NCI-H2196 treated with DMSO at 0.1 percent for 48 hours (cell line): Measurements from ENCODE around the gene U2SURP.
"Not testable (repeated sequence)": the region's sequence is repeated elsewhere in the genome, so short reads cannot be mapped to it uniquely, and the experiment has no call there.

ENCODE experiments used
- DNase-seq: peaks from one replicate; lab custom pipeline; 2025; ENCODE audit not compliant: unreplicated experiment; lab: John Stamatoyannopoulos, UW

U2SURP gene

DNA sequence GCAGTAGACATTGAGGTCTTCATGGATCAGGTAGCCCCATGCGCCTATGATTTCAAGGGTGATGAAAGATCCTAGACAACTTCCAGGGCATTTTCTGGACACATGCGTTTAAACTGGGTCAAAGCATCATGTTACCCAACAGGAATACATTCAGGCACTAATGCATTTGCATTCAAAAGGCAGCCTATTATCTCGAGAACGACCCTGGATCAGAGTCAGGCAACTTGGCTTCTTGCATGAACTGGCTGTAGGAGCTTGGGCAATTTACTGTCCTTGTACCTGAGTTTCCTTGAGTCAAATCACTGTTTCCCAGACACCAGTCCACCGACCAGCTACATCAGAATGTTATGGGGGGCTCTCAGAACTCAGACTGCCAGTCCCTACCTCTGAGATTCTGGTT is 66.7 kb downstream of the U2SURP start:
- DNase-seq, result no peak

DNA sequence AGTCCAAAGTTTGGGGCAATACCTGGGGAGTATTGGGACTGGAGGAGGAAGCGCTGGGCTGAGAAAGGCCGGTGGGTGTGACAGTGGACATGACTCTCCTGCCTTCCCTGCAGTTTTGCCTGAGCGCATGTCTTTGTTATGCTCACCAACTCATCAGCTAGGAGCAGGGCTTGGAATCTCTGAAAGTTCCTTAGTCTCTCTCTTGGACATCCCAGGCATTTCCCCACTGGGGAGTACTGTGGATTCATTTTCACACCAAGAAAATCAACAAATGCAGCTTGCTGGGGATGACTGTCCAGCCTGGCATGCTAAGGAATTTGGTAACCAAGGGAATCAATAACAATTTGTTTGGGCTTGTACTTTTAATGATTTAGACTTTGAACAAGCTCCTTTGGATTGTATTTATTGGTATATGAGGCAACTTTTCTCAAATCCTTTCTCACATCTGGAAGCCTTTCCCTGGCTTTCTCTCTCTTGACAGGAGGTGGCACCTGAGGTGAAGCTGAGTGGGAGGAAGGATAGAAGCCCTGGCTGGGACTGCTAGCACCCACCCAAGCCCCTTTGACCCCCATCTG is 69.7 kb downstream of the U2SURP start:
- no peak for DNase-seq

DNA sequence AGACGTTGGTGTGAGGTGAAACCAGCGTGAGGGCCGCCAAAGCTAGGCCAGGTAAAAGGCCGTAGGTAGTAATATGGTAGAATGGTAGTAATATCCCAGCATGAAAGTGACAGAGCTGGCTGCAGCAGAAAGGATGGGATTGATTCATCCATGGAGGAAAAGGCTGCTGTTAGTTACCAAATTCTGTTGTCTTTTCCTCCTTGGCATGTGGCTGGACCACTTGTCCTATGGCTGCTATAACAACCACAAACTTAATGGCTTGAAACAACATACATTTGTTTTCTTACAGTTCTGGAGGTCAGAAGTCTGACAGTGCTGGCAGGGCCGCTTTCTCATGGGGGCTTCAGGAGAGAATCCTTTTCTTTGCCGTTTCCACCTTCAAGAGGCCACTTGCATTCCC is 70.4 kb downstream of the U2SURP start:
- DNase-seq, result no peak

DNA sequence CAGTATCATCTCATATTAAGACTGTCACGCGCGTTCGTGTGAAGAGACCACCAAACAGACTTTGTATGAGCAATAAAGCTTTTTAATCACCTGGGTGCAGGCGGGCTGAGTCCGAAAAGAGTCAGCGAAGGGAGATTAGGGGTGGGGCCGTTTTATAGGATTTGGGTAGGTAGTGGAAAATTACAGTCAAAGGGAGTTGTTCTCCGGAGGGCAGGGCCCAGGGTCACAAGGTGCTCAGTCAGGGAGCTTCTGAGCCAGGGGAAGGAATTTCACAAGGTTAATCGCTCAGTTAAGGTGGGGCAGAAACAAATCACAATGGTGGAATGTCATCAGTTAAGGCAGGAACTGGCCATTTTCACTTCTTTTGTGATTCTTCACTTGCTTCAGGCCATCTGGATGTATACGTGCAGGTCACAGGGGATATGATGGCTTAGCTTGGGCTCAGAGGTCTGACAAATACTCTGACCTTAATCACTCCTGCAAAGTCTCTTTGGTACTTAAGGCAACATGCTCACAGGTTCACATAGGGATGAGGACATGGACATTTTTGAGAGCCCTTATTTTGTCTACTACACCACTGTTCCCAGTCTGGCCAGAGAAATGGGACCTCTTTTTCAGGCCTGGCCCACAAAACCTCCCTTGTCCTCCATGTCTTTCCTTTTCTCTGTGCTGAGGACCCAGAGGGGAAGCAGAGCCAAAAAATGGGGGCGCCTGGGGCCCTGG is 71.1 kb downstream of the U2SURP start:
- not testable (repeated sequence) for DNase-seq

DNA sequence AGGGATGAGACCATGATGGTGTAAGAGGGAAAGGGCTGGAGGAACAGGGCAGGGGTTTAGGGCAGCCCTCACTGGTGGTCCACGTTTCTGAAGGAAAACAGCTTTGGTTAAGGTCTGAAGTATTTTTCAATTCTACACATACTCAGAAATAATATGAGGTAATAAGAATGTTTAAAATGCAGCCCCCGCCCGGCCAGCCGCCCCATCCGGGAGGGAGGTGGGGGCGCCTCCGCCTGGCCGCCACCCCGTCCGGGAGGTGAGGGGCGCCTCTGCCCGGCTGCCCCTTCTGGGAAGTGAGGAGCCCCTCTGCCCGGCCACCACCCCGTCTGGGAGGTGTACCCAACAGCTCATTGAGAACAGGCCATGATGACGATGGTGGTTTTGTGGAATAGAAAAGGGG is 72.2 kb downstream of the U2SURP start:
- not testable (repeated sequence) for DNase-seq

DNA sequence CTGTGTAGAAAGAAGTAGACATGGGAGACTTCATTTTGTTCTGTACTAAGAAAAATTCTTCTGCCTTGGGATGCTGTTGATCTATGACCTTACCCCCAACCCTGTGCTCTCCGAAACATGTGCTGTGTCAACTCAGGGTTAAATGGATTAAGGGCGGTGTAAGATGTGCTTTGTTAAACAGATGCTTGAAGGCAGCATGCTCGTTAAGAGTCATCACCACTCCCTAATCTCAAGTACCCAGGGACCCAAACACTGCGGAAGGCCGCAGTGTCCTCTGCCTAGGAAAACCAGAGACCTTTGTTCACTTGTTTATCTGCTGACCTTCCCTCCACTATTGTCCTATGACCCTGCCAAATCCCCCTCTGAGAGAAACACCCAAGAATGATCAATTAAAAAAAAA is 72.6 kb downstream of the U2SURP start:
- DNase-seq, result not testable (repeated sequence)

DNA sequence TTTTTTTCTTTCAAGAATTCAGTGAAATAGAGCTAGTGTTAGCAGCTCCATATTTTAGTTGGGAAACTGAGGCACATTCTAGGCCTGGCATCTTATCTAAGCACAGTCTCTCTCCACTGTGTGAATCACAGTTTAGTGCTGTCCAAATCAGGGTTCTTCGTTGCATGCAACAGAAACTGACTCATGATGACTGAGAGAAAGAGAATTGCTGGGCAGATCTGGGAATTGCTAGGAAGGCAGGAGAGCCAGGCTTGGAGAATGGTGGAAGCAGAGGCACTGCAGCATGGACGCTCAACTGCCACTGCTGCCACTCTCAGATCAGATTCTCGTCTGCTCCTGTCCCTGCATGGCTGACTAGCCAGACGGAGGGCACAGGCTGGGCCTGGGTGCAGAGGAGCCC is 77.5 kb downstream of the U2SURP start:
- DNase-seq, result no peak

DNA sequence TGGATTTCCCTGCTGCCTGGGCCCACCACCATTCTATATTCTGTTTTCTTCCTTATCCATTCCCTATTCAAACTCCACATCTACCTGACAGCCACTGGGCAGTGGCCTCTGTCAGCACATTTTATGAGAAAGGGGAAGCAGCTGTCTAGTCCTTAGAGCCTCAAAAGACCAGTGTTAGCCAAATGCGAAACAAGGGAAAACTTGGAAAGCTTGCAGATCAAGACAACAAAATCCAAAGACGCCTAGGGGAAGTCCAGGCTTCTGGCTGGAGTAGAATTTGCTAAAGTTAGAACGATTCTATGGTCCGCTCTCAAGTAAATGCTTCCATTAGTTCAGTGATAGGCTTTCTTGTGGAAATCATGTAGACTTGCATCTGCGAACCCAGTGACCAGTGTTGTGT is 78.8 kb downstream of the U2SURP start:
- DNase-seq, result no peak

DNA sequence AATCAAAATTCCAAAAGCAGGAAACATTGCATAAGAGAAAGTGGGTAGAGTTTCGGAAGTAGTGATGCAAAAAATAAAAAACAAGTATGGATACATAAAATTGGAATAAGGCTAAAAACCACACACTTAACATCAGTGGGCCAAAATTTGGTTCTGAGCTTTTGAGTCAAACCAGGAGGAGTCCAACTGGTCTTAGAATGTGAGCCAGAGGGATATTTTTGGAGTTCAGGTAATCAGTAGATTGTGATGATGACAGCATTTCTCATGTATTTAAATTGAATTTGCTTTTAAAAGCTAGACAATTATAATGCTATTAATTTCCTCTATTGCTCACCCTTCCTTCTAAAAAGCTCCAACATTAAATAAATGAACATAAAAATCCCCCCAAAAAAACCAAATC is 80.0 kb downstream of the U2SURP start:
- DNase-seq, result no peak

DNA sequence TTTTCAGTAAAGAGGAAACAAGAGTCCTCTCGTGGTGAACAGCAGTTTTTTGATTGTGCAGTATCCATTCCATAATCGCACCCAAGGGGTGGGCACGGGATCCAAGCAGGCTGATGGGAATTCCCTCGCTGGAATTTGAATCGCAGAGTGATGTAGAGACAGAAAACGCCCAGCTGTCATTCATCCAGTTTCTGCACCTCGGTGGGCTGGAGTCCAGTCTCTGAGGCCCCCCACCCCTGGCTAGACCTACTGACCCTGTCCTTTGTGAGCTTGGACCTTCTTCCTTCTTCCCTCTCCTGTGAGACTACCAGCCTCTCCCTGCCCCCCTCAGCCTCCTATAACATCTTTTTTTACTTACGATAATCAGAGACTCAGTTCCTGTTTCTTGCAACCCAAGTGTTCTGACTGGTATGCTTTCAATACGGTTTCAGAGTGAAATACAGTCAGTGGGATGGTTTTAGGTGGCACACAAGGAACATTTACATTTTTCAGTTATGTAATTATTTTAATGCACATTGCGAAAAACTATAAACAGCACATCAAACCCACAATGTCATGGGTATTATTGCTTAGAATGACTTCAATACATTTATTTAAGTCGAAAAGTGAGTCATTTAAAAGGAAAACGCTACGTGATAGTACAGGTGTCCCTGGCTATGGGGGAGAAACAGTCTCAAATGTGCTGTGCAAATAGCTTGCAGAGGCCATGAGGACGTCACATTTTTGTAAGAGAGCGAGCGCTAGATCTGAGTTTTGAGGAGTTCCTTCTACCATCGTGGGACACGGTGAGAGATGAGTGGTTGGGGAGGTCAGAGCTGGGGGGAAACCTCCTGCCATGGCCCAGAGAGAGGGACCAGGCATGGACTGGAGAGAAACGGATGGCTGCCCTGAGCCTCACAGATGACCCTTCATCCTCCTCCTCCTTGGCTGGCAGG is 80.7 kb downstream of the U2SURP start:
- DNase-seq, result no peak

DNA sequence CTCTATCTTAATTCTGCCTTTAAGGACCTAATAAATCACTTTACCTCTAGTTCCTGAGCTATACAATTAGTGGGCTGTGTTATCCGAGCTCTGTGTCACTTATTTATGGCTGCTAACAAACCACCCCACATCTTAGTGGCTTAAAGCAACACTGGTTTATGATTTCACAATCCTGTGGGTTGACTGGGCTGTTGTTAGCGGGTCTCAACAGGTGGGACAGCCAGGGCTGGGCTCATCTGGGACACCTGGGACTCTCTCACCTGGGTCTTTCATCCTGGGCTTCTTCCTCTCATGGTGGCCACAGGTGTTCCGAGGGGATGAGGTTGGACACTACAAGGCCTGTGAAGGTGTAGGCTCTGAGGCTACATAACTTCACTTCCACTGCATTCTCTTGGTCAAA is 82.4 kb downstream of the U2SURP start:
- no peak for DNase-seq

DNA sequence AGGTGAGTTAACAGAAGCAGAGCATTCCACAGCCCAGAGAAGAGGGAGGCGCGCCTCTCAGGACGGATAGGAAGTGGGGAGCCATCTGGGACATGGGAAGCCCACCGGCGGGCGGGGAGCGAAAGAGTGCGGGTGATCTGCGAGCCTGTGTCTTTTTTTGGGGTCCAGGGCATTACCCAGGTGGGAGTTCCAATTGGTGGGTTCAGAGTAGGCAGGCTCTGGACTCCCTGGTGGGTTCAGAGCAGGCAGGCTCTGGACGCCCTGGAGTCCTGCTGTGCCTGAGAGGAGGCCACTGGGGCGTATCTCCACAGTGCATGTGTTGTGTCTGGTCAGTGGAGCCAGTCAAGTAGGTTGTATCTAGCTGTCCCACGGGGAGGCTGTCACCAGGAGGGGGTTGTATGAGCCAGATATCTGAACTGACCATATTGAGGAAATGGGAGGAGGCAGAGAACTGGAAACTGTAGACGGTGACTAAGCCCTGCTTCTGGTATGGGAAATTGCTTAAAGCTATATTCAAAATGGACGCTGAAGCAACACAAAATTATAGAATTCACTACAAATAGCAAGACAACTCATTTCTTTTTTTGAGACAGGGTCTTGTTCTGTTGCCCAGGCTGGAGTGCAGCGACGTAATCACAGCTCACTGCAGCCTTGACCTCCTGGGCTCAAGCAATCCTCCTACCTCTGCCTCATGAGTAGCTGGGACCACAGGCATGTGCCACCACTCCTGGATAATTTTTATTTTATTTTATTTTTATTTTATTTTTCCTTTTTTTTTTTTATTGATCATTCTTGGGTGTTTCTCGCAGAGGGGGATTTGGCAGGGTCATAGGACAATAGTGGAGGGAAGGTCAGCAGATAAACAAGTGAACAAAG is 83.7 kb downstream of the U2SURP start:
- no peak for DNase-seq

DNA sequence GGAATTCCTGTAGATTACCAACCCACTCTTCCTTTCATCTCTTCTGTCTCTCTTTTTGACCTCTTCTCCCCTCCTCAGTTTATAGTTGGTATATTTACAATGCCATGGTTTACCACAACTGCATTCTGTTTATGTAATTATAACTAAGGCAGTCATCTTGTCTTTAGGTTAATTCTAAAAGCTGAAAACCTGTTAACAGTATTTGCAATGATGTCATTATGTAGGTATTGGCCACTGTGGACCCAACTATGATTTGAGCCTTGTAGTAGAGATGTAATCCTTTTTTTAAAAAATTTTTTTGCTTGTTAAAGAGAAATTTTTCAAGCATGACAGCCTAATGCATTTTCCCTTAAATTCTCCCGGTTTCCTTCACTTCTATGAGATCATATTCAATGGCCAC is 87.5 kb downstream of the U2SURP start:
- no peak for DNase-seq

DNA sequence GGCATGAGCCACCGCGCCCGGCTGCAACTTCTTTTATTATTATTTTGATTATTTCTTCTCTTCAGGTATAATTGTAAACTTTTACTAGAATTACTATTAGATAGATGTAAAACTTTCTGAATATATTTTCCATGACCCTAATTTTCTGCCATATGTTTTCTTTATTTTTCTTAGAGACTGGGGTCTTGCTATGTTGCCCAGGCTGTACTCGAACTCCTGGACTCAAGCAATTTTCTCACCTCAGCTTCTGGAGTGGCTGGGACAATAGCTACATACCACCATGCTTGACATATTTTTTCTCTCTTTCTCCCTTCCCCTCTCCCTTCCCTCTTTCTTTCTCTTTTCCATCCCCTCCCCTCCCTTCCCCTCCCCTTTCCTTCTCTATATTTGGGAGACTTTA is 88.6 kb downstream of the U2SURP start:
- no peak for DNase-seq

DNA sequence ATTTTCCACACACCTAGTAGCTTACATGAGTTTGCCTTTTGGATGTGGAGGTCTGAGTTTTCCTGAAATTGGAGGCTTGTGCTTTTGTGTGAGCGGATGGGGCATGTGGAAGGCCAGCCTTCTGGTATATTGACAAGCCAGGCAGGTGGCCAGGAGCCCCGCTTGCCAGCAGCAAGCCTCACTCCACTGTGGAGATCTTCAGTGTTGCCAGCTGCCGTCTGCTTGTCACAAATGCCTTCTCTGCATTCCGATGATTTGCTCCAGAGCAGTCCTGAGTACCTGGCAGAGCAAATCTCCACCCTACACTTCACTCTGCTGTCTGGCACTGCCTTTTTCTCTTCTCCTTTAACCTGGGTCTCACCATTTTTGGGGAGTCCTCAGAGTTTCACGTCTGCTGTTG is 89.1 kb downstream of the U2SURP start:
- no peak for DNase-seq

DNA sequence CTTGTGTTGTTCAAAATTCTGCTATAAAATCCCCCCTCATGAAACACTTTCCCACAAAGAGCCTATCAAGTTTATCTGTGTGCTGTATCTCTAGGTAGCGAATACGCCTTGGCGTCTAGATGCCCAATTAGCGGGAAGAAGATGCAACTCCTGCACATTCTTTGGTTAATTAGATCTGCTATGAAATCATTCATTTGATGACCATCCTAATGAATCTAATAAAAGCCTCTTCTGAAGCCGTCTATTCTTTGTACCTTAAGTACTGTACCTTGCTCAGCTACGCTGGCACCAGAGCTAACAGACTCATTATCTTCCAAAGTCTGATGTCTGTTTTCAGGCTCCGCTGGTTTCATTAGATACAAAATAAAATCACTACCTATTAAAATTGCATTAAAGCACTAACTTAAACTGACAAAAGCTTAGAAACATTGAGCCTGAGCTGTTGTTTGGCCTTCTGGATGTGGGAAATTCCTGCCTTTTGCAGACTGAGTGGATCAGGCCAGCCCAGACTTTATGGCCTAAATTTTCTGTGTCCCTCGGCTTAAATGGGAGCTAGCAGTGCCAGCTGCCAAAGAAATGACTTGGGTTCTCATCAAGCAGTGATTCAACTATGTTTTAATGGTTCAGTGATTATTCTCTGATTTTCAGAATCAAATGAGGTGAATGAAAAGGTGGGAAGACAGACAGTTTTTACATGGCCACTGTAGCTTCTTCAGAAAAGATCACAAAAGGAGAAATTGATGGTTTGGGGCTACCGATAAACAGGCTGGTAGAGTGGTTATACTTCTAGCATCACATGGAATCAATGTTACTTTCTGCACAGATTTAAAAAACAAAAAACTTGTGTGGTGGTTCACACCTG is 89.8 kb downstream of the U2SURP start:
- no peak for DNase-seq

DNA sequence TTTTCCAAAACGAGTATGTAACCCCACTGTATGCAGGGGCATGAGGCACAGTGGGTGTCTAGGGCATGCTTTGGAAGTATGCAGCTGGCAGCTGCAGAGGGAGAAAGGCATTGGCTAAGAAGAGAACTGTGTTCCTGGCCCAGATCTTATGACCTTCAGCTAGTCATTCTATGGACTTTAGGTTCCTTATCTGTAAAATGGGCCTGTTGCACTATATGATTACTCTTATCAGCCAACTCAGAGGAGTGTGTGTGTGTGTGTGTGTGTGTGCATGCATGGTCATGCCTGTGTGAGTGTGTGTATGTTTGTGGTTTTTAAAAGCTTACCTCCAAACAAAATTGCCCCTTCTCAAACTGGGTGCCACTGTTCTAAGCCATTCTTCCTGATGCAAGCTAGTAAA is 90.8 kb downstream of the U2SURP start:
- no peak for DNase-seq

DNA sequence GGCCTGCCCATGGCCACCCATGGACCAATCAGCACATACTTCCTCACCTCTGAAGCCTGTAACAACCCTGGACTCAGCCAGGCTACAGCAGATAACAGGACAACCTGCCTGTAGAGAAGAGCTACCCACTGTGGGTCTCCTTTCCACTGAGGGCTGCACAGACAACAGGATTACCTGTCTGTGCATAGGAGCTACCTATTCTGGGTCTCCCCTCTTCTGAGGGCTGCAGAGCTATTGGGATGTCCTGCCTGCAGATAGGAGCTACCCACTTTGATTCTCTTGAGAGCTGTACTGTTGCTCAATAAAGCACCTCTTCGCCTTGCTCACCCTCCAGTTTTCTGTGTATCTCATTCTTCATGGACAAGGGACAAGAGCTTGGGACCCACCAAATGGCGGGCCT is 94.4 kb downstream of the U2SURP start:
- no peak for DNase-seq

DNA sequence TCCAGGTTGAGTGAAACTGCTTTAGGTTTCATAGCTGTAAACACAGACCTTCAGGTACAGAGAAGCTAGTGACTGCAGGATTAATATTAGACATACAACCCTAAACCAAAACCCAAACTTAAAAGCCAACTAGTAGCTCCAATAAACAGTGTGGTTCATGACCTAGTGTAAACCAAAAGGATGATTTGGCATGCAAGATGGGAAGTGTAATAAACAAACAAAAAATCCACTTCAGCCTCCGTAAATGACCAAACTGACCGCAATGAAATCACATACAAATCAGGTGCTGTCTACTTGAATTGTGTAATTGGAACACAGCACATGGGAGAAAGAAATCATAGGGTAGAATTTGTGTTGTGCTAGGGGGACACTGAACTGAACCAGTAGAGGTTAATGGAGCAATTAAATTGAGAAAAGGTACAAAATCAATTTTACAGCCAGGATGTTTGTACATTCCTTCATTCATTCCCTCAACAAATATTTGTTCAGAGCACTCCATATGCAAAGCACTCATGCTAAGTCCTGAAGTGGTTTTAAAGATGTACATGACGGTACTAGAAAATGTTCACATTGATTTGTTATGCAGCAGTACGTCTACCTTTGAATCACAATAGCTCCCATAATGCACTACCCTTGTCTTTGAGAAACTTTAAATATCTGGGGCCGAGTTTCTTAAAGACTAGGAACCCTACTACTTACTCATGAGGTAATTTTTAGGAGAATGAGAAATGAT is 96.8 kb downstream of the U2SURP start:
- DNase-seq, result no peak
